ENCODE results near the gene CCDC15.
"Not testable (repeated sequence)": the region's sequence is repeated elsewhere in the genome, so short reads cannot be mapped to it uniquely, and the experiment has no call there.

CCDC15 gene

DNA sequence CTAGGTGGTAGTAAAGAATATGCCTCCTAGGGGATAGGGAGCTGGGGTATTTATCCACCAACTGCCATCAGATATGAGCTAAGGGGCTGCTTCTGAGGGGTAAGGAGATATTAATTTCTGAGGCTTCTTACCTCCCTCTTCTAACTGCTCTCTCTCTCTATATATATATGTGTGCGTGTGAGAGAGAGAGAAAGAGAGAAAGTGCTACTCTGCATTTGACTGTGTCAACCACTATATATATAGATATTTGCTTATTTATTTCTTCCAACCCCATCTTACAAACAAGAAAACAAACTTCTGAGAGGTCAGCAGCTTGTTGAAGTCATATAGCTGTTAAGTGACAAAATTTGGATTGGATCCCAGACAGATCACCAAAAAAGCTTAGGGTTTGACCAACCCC lies 12.3 kb upstream of the CCDC15 start:
- DNase-seq = no peak

DNA sequence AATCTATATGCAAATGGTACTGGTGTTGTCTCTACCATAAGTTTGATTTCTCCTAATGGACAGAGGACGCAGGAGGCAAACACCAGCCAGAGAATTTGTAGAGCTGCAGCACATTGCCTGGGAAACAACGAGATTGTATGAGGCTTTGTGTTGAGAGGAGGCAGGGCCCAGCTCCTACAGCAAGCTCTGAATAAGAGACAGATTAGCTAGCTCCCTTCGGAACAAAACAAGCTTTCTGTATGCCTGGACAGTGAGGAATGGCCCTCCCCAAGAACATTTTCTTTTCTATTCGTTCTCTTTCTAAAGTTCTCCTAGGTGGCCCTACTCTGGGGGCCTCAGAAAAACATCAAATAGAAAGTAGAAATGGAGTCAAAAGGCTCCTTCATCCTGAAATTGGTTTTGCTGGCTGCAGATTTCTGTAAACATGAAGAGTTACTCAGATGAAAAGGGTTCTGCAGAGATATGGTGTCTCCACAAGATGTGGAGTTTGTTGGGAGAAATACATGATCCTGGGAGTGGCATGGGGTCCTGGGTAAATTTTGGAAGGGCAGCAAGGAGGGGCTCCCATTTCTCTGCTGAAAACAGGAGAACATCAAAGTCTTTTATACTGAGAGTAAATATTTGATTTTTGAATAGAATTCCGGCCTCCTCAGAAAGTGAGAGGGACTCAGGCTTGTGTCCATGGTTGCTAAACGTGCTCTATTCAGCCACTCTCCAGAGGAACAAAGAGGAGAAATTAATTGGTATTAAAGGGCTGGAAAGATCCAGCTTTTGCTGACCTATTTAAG lies 11.3 kb upstream of the CCDC15 start:
- peak; percentile 11 for DNase-seq

DNA sequence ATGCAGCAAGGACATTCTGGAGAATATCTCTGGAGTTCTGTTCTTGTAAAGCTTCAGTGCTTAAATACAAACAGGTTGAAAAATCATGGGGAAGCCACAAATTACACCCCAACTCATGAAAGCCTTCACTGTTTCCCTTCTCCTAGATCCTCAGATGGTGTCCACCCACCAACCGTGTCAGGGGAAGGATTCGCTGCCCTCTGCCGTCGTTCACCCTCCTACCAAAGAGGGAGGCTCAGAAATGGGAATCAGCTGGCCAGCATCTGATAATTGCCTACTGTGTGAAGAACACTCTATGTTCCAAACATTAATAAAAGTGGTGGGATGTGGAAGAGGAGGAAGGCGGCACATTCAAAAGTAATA lies 10.8 kb upstream of the CCDC15 start:
- DNase-seq = no peak

DNA sequence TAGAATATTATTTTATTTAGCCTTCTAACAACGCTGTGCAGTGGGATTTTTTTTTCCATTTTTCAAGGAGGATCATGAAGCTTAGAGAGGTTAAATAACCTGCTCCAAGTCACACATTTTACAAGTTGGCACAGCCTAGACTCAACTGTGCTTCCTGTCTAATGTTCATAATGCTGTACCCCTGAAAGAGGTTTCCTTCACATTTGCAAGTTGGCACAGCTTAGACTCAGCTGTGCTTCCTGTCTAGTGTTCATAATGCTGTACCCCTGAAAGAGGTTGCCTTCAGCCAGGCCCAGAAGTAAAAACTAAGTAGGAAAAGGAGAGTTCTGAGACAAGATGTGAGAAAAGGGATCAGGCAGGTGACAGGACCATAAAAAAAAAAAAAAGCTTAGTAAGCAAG lies 10.3 kb upstream of the CCDC15 start:
- no peak for DNase-seq

DNA sequence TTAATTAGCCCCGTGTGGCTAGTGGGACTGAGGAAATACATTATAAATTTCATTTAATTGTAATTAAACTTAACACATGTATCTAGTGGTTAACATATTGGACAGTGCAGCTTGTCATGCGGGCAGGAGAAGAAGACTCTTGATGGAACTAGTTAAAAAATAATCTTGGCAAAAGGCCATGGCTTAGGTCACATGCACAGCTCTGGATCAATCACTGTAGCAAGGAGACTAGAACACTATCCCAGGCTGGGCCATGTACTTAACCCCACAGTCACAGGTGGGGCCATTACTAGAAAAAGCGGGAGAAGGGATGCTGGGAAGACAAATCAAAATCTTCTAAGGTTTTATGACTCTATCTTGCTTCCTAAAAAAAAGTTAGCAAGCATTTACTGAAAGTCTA lies 9.4 kb upstream of the CCDC15 start:
- DNase-seq = no peak

DNA sequence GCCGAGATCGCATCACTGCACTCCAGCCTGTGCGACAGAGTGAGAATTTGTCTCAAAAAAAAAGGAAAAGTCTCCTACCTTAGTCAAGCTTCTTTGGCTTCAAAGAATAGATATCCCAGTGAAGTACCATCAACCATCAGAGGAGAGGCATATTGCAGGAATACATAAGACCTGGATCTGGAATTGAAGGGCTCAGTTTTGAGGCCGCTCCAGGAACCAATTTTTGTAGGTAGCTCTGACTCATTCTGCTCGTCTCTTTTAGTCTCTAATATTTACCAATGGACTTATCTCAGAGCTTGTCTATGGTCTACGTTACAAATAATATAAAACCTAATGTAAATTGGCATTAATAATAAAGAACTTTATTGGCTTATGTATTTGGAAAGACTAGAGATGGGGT lies 8.2 kb upstream of the CCDC15 start:
- DNase-seq = no peak

DNA sequence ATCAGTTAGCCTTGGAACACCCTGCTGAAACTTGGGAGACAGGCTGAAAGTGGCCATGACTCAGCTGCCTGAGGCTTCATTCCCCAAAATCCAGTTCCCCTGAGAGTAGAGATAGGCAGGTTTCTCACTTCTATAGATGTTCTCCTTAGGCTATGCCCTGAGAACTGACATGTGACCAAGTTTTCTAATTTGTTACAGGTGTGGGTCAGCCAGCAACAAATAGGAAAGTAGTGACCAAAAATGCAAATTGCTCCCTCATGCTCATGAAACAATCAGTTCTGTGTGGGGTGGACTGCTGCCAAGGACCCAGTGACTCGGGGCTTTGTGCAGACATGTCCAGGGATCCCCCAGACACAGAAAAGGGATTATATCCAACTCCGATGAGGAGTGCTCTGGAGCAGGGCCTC lies 7.3 kb upstream of the CCDC15 start:
- no peak for DNase-seq

DNA sequence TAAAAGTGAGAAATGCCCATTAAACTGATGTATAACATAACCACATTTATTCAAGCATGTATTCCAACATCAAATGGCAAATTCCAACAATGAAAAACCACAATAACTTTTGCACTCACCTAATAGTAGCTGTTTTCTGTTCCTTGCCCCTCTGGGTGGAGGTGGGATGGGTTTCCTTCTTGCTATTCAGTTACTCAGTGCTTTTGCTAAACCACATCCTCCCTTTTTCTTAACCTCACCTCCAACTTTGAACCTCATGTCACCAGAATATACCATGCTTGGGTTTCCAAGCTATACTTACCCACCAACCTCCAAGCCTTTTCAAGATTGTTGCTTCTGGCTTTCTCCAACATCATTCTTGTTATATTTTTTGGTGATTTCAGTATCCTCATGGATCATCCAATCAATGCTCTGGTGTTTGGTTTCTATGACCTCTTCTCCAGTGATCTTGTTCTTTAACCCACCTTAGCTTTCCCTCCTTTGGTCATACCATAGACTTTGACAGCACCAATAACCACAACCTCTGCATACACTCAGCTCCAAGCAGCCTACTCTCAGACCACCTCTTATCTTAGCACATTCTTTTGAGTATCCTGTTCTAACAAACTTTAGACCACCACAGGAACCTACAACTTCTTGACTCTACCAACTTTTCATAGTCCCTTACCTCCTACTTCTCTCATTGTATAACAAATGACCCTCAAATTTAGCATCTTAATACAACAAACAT lies 3.2 kb upstream of the CCDC15 start:
- DNase-seq = no peak

DNA sequence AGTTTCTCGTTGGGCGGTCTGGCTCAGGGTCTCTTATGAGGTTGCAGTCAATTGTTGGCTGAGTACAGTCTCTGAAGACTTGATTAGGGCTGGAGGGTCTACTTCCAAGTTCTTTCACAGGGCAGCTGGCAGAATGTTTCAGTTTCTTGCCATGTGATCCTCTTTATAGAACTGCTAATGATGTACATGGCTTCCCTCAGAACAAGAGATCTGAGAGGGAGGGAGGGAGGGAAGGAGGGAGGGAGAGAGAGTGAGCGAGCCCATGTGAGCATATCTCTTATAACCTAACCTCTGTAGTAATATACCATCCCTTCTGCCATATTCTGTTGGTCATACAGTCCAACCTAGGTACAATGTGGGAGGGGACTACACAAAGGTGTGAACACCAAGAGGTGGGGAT lies 2.7 kb upstream of the CCDC15 start:
- DNase-seq = no peak

DNA sequence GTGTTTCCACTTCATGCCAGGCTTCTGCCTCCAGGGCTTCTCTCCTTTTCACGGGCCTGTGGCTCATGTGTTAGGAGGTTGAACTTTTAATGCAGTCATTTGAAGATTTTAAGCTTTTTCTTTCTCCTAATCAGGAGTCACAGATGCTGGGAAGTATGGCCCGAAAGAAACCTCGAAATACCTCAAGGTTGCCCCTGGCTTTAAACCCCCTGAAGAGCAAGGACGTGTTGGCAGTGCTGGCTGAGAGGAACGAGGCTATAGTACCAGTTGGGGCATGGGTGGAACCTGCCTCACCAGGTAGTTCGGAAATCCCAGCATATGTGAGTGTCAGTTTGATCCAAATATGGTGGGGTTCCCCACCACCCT lies 571 bp downstream of the CCDC15 start:
- DNase-seq = no peak

DNA sequence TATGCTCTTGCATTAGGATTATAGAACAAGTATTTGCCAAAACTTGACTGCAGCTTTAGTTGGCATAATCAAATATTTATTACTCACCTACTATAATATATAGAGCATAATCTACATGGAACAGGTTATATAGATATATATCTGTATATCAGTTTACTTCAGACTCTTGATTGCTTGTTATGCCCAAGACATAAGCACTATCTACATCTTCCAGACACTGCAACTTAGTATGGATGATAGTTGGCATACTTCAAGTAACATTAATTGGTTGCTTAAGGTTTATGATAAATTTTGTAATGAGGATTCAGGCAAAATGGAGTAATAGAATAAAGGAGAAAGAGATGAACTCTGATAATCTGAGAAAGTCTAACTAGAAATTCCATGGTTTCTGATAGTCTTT lies 1.0 kb downstream of the CCDC15 start:
- DNase-seq = no peak

DNA sequence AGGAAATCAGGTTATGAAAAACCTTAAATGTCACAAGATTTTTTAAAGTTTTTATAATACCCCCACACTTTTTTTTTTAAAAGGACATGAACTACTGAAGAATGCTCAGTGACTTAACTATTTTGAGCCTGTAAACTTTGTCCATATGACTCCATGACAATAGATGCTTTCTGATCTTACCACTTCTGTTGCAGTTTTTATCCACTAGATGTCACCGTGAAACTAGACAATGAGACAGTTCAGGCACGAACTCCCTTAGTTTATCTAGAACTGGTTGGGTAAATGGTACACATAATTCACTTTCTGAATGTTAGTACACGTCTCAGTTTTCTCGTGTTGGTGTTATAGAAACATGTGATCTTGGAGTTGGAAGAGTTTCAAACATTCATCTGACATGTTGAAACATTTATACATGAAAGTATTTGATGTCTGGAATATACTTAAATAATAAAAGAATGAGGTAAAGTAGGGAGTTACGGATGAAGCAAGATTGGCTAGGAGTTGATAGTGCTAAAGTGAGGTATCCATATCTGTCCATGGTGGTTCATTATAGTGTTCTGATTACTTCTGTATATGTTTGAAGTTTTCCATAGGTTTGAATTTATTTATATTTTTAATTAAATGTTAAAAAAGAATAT lies 8.1 kb downstream of the CCDC15 start:
- peak; percentile 89 for DNase-seq

DNA sequence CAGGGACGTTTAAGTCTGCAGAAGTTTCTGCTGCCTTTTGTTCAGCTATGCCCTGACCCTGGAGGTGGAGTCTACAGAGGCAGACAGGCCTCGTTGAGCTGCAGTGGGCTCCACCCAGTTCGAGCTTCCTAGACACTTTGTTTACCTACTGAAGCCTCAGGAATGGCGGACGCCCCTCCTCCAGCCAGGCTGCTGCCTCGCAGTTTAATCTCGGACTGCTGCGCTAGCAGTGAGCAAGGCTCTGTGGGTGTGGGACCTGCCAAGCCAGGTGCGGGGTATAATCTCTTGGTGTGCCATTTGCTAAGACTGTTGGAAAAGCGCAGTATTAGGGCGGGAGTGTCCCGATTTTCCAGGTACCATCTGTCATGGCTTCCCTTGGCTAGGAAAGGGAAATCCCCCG lies 14.2 kb downstream of the CCDC15 start:
- DNase-seq = not testable (repeated sequence)

DNA sequence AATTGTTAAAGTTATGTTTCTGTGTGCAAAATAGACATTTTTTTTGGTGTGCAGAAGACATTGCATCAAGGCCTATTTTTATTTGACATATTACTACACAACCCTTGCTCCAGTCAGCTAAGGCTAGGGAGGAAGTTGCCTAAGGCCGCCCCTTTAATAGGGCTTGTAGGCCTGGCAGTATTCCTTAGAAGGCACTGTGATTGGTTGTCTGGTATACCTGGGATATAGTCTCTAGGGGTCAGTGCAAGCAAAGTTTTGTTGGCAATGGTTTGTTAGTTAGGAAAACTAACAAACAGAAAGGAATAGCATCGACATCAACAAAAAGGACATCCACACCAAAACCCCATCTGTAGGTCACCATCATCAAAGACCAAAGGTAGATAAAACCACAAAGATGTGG lies 16.9 kb downstream of the CCDC15 start:
- DNase-seq = no peak

DNA sequence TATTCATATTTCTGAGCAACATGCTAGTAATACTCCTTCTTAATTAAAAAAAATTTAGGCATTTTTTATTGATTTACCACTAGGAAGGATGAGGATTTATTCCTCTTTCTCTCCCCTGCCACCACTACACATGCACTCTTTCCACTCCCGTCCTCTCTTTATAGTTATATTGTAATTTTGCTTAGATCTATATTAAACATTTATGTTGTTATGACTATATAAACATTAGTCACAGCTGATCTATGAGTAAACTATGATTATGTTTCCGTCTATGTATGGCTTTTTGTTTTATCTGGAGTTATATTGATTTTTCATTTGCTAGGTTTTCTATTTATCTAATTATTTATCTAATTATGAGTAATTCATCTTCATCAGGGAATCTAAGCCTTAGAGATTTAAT lies 17.8 kb downstream of the CCDC15 start:
- no peak for DNase-seq

DNA sequence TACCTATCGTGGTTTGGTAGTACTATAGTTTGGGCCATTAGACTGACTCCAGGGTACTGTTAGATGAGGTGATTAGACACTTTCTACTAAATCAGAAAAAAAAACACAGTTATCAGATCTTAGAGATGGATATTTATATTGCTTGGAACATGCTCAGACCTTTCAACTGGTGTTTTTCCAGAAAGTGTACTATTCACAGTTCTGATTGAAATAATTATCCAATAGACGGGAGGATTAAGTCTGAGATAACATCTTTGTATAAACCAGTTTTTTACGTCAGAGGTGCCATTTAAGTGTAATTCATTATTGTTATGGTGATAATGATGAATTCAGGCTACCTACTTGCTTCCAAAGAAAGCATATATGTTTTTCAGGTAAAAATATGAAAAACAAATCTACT lies 22.5 kb downstream of the CCDC15 start:
- DNase-seq = no peak

DNA sequence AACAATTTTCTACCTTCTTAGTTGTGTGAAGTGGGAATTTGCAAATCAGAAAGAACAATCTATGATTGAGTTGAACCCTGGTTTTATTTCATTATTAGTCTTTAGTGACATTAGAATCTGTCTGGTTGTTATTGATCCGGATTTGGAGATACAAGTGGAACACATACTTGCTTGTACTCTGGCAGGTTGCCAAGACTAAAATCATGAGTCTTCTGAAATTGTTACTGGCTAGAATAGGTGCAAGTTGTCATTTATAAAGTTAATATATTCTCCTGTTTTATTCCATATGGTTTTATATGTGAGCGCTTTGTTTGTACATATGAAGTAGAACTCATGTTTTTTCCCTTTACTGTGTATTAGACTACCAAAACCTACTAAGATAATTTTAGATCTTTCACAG lies 23.0 kb downstream of the CCDC15 start:
- peak; percentile 1 for DNase-seq

DNA sequence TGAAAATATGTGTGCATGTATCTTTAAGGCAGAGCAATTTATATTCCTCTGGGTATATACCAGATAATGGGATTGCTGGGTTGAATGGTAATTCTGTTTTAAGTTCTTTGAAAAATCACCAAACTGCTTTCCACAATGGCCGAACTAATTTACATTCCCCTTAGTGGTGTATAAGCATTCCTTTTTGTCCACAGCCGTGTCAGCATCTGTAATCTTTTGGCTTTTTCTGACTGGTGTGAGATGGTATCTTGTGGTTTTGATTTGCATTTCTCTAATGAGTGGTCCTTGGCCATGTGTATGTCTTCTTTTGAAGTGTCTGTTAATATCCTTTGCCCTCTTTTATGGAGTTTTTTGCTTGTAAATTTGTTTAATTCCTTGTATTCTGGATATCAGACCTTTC lies 24.3 kb downstream of the CCDC15 start:
- no peak for DNase-seq

DNA sequence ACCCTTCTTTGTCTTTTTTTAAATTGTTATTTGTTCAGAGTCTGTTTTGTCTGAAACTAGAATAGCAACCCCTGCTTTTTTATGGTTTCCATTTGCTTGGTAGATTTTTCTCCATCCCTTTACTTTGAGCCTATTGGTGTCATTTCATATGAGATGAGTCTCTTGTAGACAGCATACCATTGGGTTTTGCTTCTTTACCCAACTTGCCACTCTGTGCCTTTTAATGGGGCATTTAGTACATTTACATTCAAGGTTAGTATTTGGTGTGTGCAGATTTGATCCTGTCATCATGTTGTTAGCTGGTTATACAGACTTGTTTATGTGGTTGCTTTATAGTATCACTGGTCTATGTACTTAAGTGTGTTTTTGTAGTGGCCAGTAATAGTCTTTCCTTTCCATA lies 28.0 kb downstream of the CCDC15 start:
- DNase-seq = no peak

DNA sequence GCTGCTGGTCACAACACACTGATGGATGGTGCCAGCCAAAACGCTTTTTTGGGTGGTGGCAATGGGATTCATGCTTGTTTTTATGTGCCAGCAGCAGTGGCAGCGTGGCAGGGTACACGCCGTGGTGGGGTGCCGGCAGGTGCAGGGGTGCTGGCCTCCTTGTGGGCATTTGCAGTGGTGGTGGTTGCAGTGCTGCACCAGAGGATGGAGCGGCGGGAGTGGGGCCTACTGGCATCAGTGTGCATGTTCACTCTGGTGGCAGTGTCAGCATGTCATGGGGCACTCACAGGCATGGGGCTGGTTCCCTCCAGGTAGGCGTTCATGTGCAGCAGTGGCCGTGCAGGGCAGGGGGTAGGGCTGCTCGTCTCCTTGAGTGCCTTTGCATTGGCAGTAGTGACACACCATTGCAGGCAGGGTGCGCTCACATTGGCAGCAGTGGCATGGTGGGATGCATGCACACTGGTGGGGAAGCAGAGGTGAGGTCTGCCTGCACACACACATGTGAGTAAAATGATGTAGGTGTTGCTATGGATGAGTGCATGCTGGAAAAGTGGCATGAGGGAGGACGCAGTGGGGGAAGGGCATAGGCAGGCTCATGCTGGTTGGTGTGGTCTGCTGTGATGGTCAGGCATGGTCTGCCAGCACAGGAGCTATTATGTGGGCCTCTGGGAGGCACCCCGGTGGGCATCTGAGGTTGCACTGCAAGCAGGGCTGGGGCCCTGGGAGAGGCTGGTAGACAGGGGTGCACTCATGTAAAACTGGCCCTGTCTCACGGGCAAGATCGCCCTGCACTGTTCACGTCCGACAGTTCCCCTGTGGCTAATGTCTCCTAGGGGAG lies 29.9 kb downstream of the CCDC15 start:
- DNase-seq = no peak

DNA sequence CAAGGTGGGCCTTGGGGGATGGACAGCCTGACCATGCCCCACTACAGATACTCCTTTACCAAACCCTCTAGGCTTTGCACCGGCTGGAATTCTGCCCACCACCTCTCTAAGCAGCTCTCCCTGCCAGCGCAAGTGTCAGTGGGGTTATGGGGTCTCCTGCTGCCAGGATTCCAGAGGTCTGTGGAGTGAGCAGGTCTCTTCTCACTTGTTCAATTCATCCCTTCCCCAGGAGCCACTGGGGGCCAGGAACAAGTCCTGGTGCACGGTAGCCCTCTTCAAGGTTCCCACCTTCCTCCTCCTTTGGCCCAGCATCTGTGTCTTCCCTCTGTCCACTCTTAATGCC lies 30.5 kb downstream of the CCDC15 start:
- no peak for DNase-seq

DNA sequence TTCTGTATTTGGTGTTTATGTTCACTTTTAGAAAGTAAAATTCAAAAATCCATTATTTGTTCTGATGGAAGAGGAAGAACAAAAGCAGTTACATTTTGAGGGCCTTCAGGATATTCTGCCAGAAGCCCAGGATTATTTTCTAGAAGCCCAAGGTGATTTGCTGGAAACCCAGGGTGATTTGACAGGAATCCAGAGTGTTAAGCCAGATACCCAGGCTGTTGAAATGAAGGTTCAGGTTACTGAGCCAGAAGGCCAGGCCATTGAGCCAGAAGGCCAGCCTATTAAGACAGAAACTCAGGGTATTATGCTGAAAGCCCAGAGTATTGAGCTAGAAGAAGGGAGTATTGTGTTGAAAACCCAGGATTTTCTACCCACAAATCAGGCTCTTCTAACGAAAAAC lies 33.1 kb downstream of the CCDC15 start:
- DNase-seq = no peak

DNA sequence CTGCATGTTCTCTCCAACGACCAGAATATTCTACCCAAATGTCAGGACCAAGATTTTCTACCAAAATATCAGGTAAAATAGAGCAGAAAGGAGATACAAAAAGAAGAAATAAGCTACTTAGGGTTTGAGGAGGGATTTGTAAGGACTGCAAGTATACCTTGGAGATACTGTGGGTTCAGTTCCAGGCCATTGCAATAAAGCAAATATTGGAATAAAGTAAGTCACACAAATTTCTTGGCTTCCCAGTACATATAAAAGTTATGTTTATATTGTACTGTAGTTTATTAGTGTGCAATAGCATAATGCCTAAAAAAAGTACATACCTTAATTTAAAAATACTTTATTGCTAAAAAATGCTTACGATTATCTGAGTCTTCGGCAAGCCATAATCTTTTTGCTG lies 34.1 kb downstream of the CCDC15 start:
- DNase-seq = no peak
